NT2/D1 (cell line): Measurements from ENCODE around the gene PGM2.

Source experiments
- SUZ12 ChIP-seq: IDR thresholded peaks from 2 replicates; pipeline ENCODE4 v1.6.1; 2011; ENCODE audit not compliant: insufficient read length, insufficient read depth; ENCODE audit errors: extremely low read depth
- YY1 ChIP-seq: IDR thresholded peaks from 2 replicates; pipeline ENCODE4 v1.6.1; 2011; ENCODE audit not compliant: insufficient read length, insufficient read depth
- ZNF274 ChIP-seq: IDR thresholded peaks from 2 replicates; pipeline ENCODE4 v1.6.1; 2011; ENCODE audit warnings: mild to moderate bottlenecking, low read depth, low read length

DNA sequence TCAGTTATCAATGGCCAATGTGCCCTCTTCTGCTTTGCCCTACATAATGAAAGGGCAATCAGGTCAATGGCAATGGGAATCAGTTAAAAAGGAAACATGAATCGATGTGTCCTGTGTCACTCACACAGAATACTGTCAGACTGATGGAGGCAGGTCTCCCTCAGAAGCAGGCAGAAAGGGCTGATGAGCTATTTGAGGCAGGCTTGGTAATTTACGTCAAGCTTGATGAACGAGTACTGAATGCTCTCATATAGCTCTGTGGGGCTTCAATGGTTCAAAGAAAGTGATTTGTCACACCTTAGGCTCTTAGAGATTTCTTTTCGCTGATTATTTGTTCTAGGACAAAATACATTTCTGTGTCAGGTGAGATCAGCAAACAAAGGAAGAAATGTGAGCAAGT is 41.8 kb downstream of the PGM2 start:
- TF ChIP-seq ZNF274 (no peak), SUZ12 (no peak), YY1 (no peak)
